DMS79 treated with DMSO at 0.1 percent for 48 hours (cell line): ENCODE measurements around the gene SAP30L.

ENCODE experiments used
- DNase-seq: peaks from one replicate; lab custom pipeline; 2025; lab: John Stamatoyannopoulos, UW

Gene SAP30L

GRCh38 chr5:154481584-154482381, 36.0 kb downstream of the SAP30L start:
- no peak for DNase-seq

GRCh38 chr5:154482528-154483449, 37.0 kb downstream of the SAP30L start:
- no peak for DNase-seq

- DNase-seq, result no peak
Observed at GRCh38 chr5:154483654-154484392, 38.0 kb downstream of the SAP30L start.

- DNase-seq, result no peak
Observed at GRCh38 chr5:154484393-154485095, 38.7 kb downstream of the SAP30L start.

GRCh38 chr5:154485096-154485491, 39.3 kb downstream of the SAP30L start:
- peak; percentile 55 for DNase-seq

- no peak for DNase-seq
Observed at GRCh38 chr5:154485850-154486426, 40.1 kb downstream of the SAP30L start.

- DNase-seq, result peak; percentile 61
Observed at GRCh38 chr5:154486427-154486866, 40.6 kb downstream of the SAP30L start.

- DNase-seq, result no peak
Observed at GRCh38 chr5:154487541-154487940, 41.7 kb downstream of the SAP30L start.

GRCh38 chr5:154491941-154492340, 46.1 kb downstream of the SAP30L start:
- DNase-seq, result no peak

- no peak for DNase-seq
Observed at GRCh38 chr5:154493274-154493673, 47.5 kb downstream of the SAP30L start.

- DNase-seq, result no peak
Observed at GRCh38 chr5:154494036-154494435, 48.2 kb downstream of the SAP30L start.

GRCh38 chr5:154498591-154498990, 52.8 kb downstream of the SAP30L start:
- DNase-seq, result no peak

- no peak for DNase-seq
Observed at GRCh38 chr5:154498994-154499393, 53.2 kb downstream of the SAP30L start.

- DNase-seq, result no peak
Observed at GRCh38 chr5:154501566-154501965, 55.8 kb downstream of the SAP30L start.

- no peak for DNase-seq
Observed at GRCh38 chr5:154502180-154502579, 56.4 kb downstream of the SAP30L start.

- no peak for DNase-seq
Observed at GRCh38 chr5:154503698-154504039, 57.9 kb downstream of the SAP30L start.

GRCh38 chr5:154505567-154505966, 59.8 kb downstream of the SAP30L start:
- DNase-seq, result no peak

GRCh38 chr5:154506049-154506715, 60.4 kb downstream of the SAP30L start:
- DNase-seq, result no peak

GRCh38 chr5:154506716-154507080, 60.9 kb downstream of the SAP30L start:
- no peak for DNase-seq

GRCh38 chr5:154508114-154508513, 62.3 kb downstream of the SAP30L start:
- no peak for DNase-seq
